Measurements from ENCODE around the gene AP3M1. TPM values are rescaled to one million over a fixed set of nuclear protein-coding genes. Genes with fewer than 3 reads are reported as not detected.

Gene AP3M1
- total RNA-seq, 2 experiments from 2014 or later = 46.6 to 50.6 TPM

GRCh38 chr10:74176380-74177139 lies 25.9 kb upstream of the AP3M1 start:
- Mint-ChIP-seq H3K4me1 (peaks cover 38% of the 10 kb centered on the region), H3K9me3 (ENCODE audit: low read depth) (no peaks in the 10 kb centered on the region), H3K27me3 (no peaks in the 10 kb centered on the region), H3K27ac (peak overlapping the region; percentile 96), H3K36me3 (peaks cover 3% of the 10 kb centered on the region), H3K4me3 (peak overlapping the region; percentile 91)
- peak; percentile 98 for DNase-seq
- CTCF ChIA-PET = interaction anchor here (0.6 to 3.2 kb wide), 5 partner anchors 11 to 51 kb away, joined by 3 to 12 read pairs (median 3); partner anchors contain the start of genes ADK and AP3M1
- peak; percentile 94 for ATAC-seq

GRCh38 chr10:74175510-74176379 lies 25.1 kb upstream of the AP3M1 start:
- Mint-ChIP-seq H3K27me3 (no peaks in the 10 kb centered on the region), H3K27ac (peak overlapping the region; percentile 96), H3K36me3 (peaks cover 3% of the 10 kb centered on the region), H3K4me1 (peaks cover 34% of the 10 kb centered on the region), H3K9me3 (ENCODE audit: low read depth) (no peaks in the 10 kb centered on the region), H3K4me3 (peak overlapping the region; percentile 91)
- DNase-seq (no peak), ATAC-seq (no peak)
- CTCF ChIA-PET = interaction anchor here (0.8 to 3.2 kb wide), 4 partner anchors 12 to 25 kb away, joined by 3 to 12 read pairs (median 4); partner anchors contain the start of genes ADK and AP3M1

GRCh38 chr10:74174521-74174920 lies 23.9 kb upstream of the AP3M1 start:
- H3K4me3 Mint-ChIP-seq = no peak overlapping the region
- no peaks in the 10 kb centered on the region for H3K9me3 Mint-ChIP-seq (ENCODE audit: low read depth)
- peaks cover 28% of the 10 kb centered on the region for H3K4me1 Mint-ChIP-seq
- H3K27ac Mint-ChIP-seq = no peak overlapping the region
- no peaks in the 10 kb centered on the region for H3K27me3 Mint-ChIP-seq
- CTCF ChIA-PET = interaction anchor here (0.9 kb wide), 1 partner anchor 23 kb away, joined by 3 read pairs; the partner anchor contains the start of gene ADK
- peaks cover 1% of the 10 kb centered on the region for H3K36me3 Mint-ChIP-seq
- no peak for DNase-seq
- no peak for ATAC-seq

GRCh38 chr10:74171625-74172024 lies 21.0 kb upstream of the AP3M1 start:
- CTCF ChIA-PET = interaction anchor here (0.6 kb wide), 1 partner anchor 38 kb away, joined by 3 read pairs; no protein-coding TSS in a partner anchor
- Mint-ChIP-seq H3K4me3 (no peak overlapping the region), H3K4me1 (peaks cover 12% of the 10 kb centered on the region), H3K27ac (no peak overlapping the region), H3K36me3 (no peaks in the 10 kb centered on the region), H3K27me3 (no peaks in the 10 kb centered on the region), H3K9me3 (ENCODE audit: low read depth) (no peaks in the 10 kb centered on the region)
- ATAC-seq = no peak
- no peak for DNase-seq

GRCh38 chr10:74167443-74167842 lies 16.8 kb upstream of the AP3M1 start:
- CTCF ChIA-PET = interaction anchor here (0.8 kb wide), 1 partner anchor 13 kb away, joined by 3 read pairs; no protein-coding TSS in a partner anchor
- H3K27ac Mint-ChIP-seq = no peak overlapping the region
- H3K27me3 Mint-ChIP-seq = no peaks in the 10 kb centered on the region
- peaks cover 17% of the 10 kb centered on the region for H3K4me1 Mint-ChIP-seq
- H3K4me3 Mint-ChIP-seq = no peak overlapping the region
- H3K36me3 Mint-ChIP-seq = peaks cover 1% of the 10 kb centered on the region
- no peaks in the 10 kb centered on the region for H3K9me3 Mint-ChIP-seq (ENCODE audit: low read depth)
- ATAC-seq (no peak), DNase-seq (no peak)

- Mint-ChIP-seq H3K27ac (no peak overlapping the region), H3K9me3 (ENCODE audit: low read depth) (no peaks in the 10 kb centered on the region), H3K4me3 (no peak overlapping the region), H3K36me3 (peaks cover 4% of the 10 kb centered on the region), H3K4me1 (peaks cover 17% of the 10 kb centered on the region), H3K27me3 (no peaks in the 10 kb centered on the region)
- CTCF ChIA-PET = interaction anchor here (1.3 kb wide), 1 partner anchor 24 kb away, joined by 5 read pairs; no protein-coding TSS in a partner anchor
- ATAC-seq (no peak), DNase-seq (no peak)
Measured at GRCh38 chr10:74165530-74165901, 14.9 kb upstream of the AP3M1 start.

- CTCF ChIA-PET = no interaction called here
- no peaks in the 10 kb centered on the region for H3K27me3 Mint-ChIP-seq
- ATAC-seq = no peak
- H3K36me3 Mint-ChIP-seq = peaks cover 5% of the 10 kb centered on the region
- H3K27ac Mint-ChIP-seq = peak overlapping the region; percentile 37
- no peaks in the 10 kb centered on the region for H3K9me3 Mint-ChIP-seq (ENCODE audit: low read depth)
- no peak overlapping the region for H3K4me3 Mint-ChIP-seq
- no peak for DNase-seq
- H3K4me1 Mint-ChIP-seq = peaks cover 17% of the 10 kb centered on the region
Measured at GRCh38 chr10:74164716-74165529, 14.3 kb upstream of the AP3M1 start.

GRCh38 chr10:74163319-74164068 lies 12.9 kb upstream of the AP3M1 start:
- Mint-ChIP-seq H3K4me1 (peaks cover 14% of the 10 kb centered on the region), H3K9me3 (ENCODE audit: low read depth) (no peaks in the 10 kb centered on the region), H3K27ac (no peak overlapping the region), H3K36me3 (peaks cover 5% of the 10 kb centered on the region), H3K4me3 (no peak overlapping the region), H3K27me3 (no peaks in the 10 kb centered on the region)
- DNase-seq (no peak), ATAC-seq (no peak)
- CTCF ChIA-PET = no interaction called here

GRCh38 chr10:74160013-74160412 lies 9.4 kb upstream of the AP3M1 start:
- Mint-ChIP-seq H3K36me3 (peaks cover 5% of the 10 kb centered on the region), H3K9me3 (ENCODE audit: low read depth) (no peaks in the 10 kb centered on the region), H3K4me3 (no peak overlapping the region), H3K27ac (no peak overlapping the region), H3K27me3 (no peaks in the 10 kb centered on the region), H3K4me1 (peaks cover 6% of the 10 kb centered on the region)
- CTCF ChIA-PET = no interaction called here
- no peak for ATAC-seq
- no peak for DNase-seq

GRCh38 chr10:74156919-74157289 lies 6.3 kb upstream of the AP3M1 start:
- Mint-ChIP-seq H3K9me3 (ENCODE audit: low read depth) (no peaks in the 10 kb centered on the region), H3K27ac (no peak overlapping the region), H3K27me3 (no peaks in the 10 kb centered on the region), H3K36me3 (peaks cover 1% of the 10 kb centered on the region), H3K4me3 (no peak overlapping the region), H3K4me1 (peaks cover 18% of the 10 kb centered on the region)
- ATAC-seq (no peak), DNase-seq (no peak)
- CTCF ChIA-PET = no interaction called here

GRCh38 chr10:74153676-74154075 lies 3.0 kb upstream of the AP3M1 start:
- Mint-ChIP-seq H3K9me3 (ENCODE audit: low read depth) (no peaks in the 10 kb centered on the region), H3K27ac (no peak overlapping the region), H3K36me3 (no peaks in the 10 kb centered on the region), H3K4me3 (no peak overlapping the region), H3K4me1 (peaks cover 19% of the 10 kb centered on the region), H3K27me3 (no peaks in the 10 kb centered on the region)
- DNase-seq = no peak
- no peak for ATAC-seq
- CTCF ChIA-PET = no interaction called here

- peaks cover 24% of the 10 kb centered on the region for H3K4me1 Mint-ChIP-seq
- H3K9me3 Mint-ChIP-seq (ENCODE audit: low read depth) = no peaks in the 10 kb centered on the region
- no peak overlapping the region for H3K27ac Mint-ChIP-seq
- H3K27me3 Mint-ChIP-seq = no peaks in the 10 kb centered on the region
- no peak for DNase-seq
- CTCF ChIA-PET = no interaction called here
- no peak overlapping the region for H3K4me3 Mint-ChIP-seq
- H3K36me3 Mint-ChIP-seq = peaks cover 2% of the 10 kb centered on the region
- ATAC-seq = no peak
Measured at GRCh38 chr10:74153123-74153522, 2.5 kb upstream of the AP3M1 start.
